ENCODE data around the gene UMODL1. TPM values are rescaled to one million over a fixed set of nuclear protein-coding genes. Genes with fewer than 3 reads are reported as not detected.

UMODL1 gene
- total RNA-seq, 1 experiment from 2014 or later: not detected

GRCh38 chr21:42047821-42048613 is 23.1 kb upstream of the UMODL1 start:
- no peak overlapping the region for H3K56ac ChIP-seq (ENCODE audit: insufficient read length, low read depth, low read length)
- no peaks in the 10 kb centered on the region for H3K36me3 Mint-ChIP-seq (ENCODE audit: insufficient read depth in 1 of 3, low read depth in 3 of 3)
- no peak overlapping the region for H2BK5ac ChIP-seq (ENCODE audit: insufficient read length, low read length)
- H3K23ac ChIP-seq (ENCODE audit: insufficient read length, low read depth, low read length): no peak overlapping the region
- H2BK120ac ChIP-seq (ENCODE audit: low read depth, low read length, poor library complexity, severe bottlenecking): no peak overlapping the region
- no peak overlapping the region for H2AK5ac ChIP-seq (ENCODE audit: insufficient read length, low read length)
- H2BK15ac ChIP-seq (ENCODE audit: low read depth, low read length): no peak overlapping the region
- no peaks in the 10 kb centered on the region for H3K27me3 ChIP-seq (ENCODE audit: insufficient read depth, low read length)
- no peak overlapping the region for H3K18ac ChIP-seq (ENCODE audit: insufficient read length, low read depth, low read length)
- no CpG with 5 or more reads among the region's 19 CpGs for WGBS (ENCODE audit: extremely low coverage, insufficient read length, low lambda C conversion rate)
- H2AFZ ChIP-seq (ENCODE audit: low read length): no peak overlapping the region
- no peak overlapping the region for H4K91ac ChIP-seq (ENCODE audit: insufficient read length, low read depth, low read length)
- H3K27ac Mint-ChIP-seq: no peak overlapping the region
- no peaks in the 10 kb centered on the region for H4K20me1 ChIP-seq (ENCODE audit: control insufficient read depth, insufficient read depth, insufficient read length)
- TF ChIP-seq CTCF (conservative IDR thresholded peaks at IDR 0.05): no peak
- no peak overlapping the region for H4K8ac ChIP-seq (replicated peaks; ENCODE audit: insufficient read length, low read depth, low read length)
- DNase-seq: no peak
- no peak overlapping the region for H4K5ac ChIP-seq (ENCODE audit: insufficient read length, low read depth, low read length)
- H3K4me1 ChIP-seq (ENCODE audit: insufficient read depth, low read length): no peaks in the 10 kb centered on the region
- no peak overlapping the region for H3K4me3 Mint-ChIP-seq
- no peak overlapping the region; the same call in 1 of the 2 replicates for H3K14ac ChIP-seq (ENCODE audit: insufficient read depth, low read length)
- H3K9ac ChIP-seq (ENCODE audit: extremely low read depth, insufficient read length, low read length): no peak overlapping the region
- no peaks in the 10 kb centered on the region for H3K4me1 Mint-ChIP-seq
- no peak overlapping the region for H3K27ac ChIP-seq (ENCODE audit: insufficient read length, low read depth, low read length)
- no peak overlapping the region for H3K4ac ChIP-seq (ENCODE audit: low read depth, low read length)
- H3K9me3 Mint-ChIP-seq: peaks cover 0 to 4% of the 10 kb centered on the region in 2 experiments; a peak in 1 of 5 replicates
- no peak overlapping the region for H3T11ph ChIP-seq (ENCODE audit: low read length)
- H3K9me3 ChIP-seq (ENCODE audit: control insufficient read depth, low read depth, low read length): no peaks in the 10 kb centered on the region
- no peaks in the 10 kb centered on the region for H3K79me2 ChIP-seq (ENCODE audit: insufficient read depth, low read length)
- no peak overlapping the region for H2BK12ac ChIP-seq (ENCODE audit: insufficient read length, low read depth, low read length)
- H3K23me2 ChIP-seq (ENCODE audit: insufficient read length, low read depth, low read length, poor library complexity, severe bottlenecking): no peaks in the 10 kb centered on the region
- H2BK20ac ChIP-seq (ENCODE audit: low read depth, low read length, poor library complexity, severe bottlenecking): no peak overlapping the region
- peaks cover 4% of the 10 kb centered on the region; the same call in 1 of the 2 replicates for H3K27me3 Mint-ChIP-seq (ENCODE audit: low read depth)
- no peaks in the 10 kb centered on the region for H3K79me1 ChIP-seq (ENCODE audit: insufficient read depth, low read depth, low read length, poor library complexity, severe bottlenecking)
- no peak overlapping the region for H3K4me2 ChIP-seq (ENCODE audit: insufficient read depth, insufficient read length, low read length)
